Pons (tissue), 1 donor: ENCODE data around the gene NOS1AP.
"Not testable (repeated sequence)": the region's sequence is repeated elsewhere in the genome, so short reads cannot be mapped to it uniquely, and the experiment has no call there.

Experiments used
- DNase-seq: peaks from one replicate; pipeline ENCODE4 v3.0.0-alpha.2; 2016; ENCODE audit warnings: low spot score

Gene NOS1AP

GRCh38 chr1:162416215-162416614 is 346.7 kb downstream of the NOS1AP start:
- no peak for DNase-seq

GRCh38 chr1:162416909-162417308 is 347.4 kb downstream of the NOS1AP start:
- no peak for DNase-seq

- DNase-seq: no peak
Observed at GRCh38 chr1:162417650-162418049, 348.2 kb downstream of the NOS1AP start.

GRCh38 chr1:162418584-162418983 is 349.1 kb downstream of the NOS1AP start:
- DNase-seq: not testable (repeated sequence)

- DNase-seq: not testable (repeated sequence)
Observed at GRCh38 chr1:162419450-162419931, 350.0 kb downstream of the NOS1AP start.
